Pancreas (tissue), 10 donors: ENCODE results near the gene GET4. TPM values are rescaled to one million over a fixed set of nuclear protein-coding genes. Genes with fewer than 3 reads are reported as not detected.

Source experiments
- ATAC-seq, 4 donors: fragments of 200-7000 bp; cut with Tn5 transposase; one replicate each; pipeline versions ENCODE4 v1.8.0 to v1.9.1; 2020; ENCODE audit warnings: mild to moderate bottlenecking in 4 of 4, moderate library complexity in 4 of 4
- DNase-seq, 6 donors: peaks; one replicate each; pipeline ENCODE4 v3.0.0-alpha.2; 2020
- FAIRE-seq: peaks from 2 replicates; lab custom pipeline; 2012; peaks lifted over from hg19 to GRCh38; lab: Jason Lieb, UNC
- H3K27ac ChIP-seq, 4 donors: fragments of 200-600 bp; sonication (generic); 1 replicate in 3 of 4; 2 replicates in 1 of 4; pipeline versions ENCODE4 v1.5.0 to v1.8.0; 2020
- H3K27me3 ChIP-seq, 4 donors: fragments of 200-600 bp; one replicate each; pipeline ENCODE4 v1.8.0; 2021
- H3K36me3 ChIP-seq, 3 donors: fragments of 200-600 bp; sonication (generic) in 1 of 3; one replicate each; pipeline versions ENCODE4 v1.5.0 to v1.8.0; 2020 to 2021
- H3K4me1 ChIP-seq, 3 donors: fragments of 200-600 bp; one replicate each; pipeline ENCODE4 v1.8.0; 2021
- H3K4me3 ChIP-seq, 4 donors: fragments of 200-600 bp; sonication (generic) in 2 of 4; one replicate each; pipeline versions ENCODE4 v1.5.0 to v1.8.0; 2020 to 2021
- H3K9me3 ChIP-seq, 4 donors: fragments of 200-600 bp; one replicate each; pipeline ENCODE4 v1.8.0; 2021
- WGBS, 2 donors: extraction: QIAGEN DNeasy Blood & Tissue Kit; methylation state at CpG; one replicate each; pipeline ENCODE4 v1.1.7; 2013; 5-methylcytosine and 5-hydroxymethylcytosine counted together
- intact Hi-C, 3 donors: fragments of 100-400 bp; cut with DNase I; formaldehyde crosslinking; loops; one replicate each; pipeline versions ENCODE4 v1.11.1 to v1.14.2; 2022
- polyA plus RNA-seq, 2 donors: library from polyadenylated mRNA; stranded (reverse); fragments of 200-250 nt; gene quantifications; one replicate each; pipeline ENCODE4 v1.2.3, GENCODE V29; 2013
- total RNA-seq, 6 donors: library from RNA; stranded (reverse); fragmentation: NEBNext Ultra II Directional in 4 of 6; extraction: Animal tissue kit (Norgen Biotek cat#: 25700) in 4 of 6; gene quantifications; one replicate each; pipeline versions ENCODE4 v1.2.1 to v1.2.4, GENCODE V29; 2021 to 2023
- TF ChIP-seq, protein P1 (sequence below), 4 donors: fragments of 200-600 bp; sonication (generic) in 3 of 4; IDR thresholded peaks; one replicate each; pipeline versions ENCODE4 v1.5.0 to v1.8.0; 2021; ENCODE audit warnings: antibody characterized with exemption in 4 of 4
- donor health status: healthy with polysubstance abuse.
- donor health status: DM: no; HTN: no; CAD: no; lungs with moderate emphysema.
- donor health status: DM: no; HTN: no; CAD: no.
- donor health status: control.
- donor health status: control.
- donor health status: Bipolar disorder and iron deficiency.
- donor health status: DM: yes; HTN: yes; CAD: no.
- donor health status: DM: no; HTN: no; CAD: no.
- donor health status: DM: no; HTN: no; CAD: no.
- donor health status: DM: yes; HTN: yes; CAD: no.

GET4 gene
- total and polyA plus RNA-seq, 8 donors, result 13.1 to 94.5 (median 21.4) TPM

DNA sequence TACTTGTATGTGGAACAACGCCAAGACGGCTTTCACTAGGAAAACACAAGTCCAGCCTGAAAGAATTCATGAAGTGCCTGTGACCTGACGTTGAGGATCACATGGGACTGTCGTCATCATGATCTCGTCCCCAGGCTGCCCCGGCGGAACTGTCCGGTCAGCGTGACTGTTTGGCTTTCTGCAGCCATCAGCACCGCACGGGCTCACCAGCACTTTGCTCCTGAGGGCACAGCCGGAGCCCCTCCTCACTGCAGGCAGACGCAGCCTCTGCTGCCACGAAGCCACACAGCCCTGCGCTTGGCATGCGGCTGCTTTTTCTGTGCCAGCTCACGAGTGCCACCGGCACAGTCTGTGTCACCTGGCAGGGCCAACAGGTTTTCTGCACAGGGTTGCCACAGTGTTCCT, 9.4 kb upstream of the GET4 start:
- H3K27ac ChIP-seq, result peak overlapping the region in 3 of 4 donors; percentile 5 to 46 (median 41)
- TF ChIP-seq, protein P1, sequence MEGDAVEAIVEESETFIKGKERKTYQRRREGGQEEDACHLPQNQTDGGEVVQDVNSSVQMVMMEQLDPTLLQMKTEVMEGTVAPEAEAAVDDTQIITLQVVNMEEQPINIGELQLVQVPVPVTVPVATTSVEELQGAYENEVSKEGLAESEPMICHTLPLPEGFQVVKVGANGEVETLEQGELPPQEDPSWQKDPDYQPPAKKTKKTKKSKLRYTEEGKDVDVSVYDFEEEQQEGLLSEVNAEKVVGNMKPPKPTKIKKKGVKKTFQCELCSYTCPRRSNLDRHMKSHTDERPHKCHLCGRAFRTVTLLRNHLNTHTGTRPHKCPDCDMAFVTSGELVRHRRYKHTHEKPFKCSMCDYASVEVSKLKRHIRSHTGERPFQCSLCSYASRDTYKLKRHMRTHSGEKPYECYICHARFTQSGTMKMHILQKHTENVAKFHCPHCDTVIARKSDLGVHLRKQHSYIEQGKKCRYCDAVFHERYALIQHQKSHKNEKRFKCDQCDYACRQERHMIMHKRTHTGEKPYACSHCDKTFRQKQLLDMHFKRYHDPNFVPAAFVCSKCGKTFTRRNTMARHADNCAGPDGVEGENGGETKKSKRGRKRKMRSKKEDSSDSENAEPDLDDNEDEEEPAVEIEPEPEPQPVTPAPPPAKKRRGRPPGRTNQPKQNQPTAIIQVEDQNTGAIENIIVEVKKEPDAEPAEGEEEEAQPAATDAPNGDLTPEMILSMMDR (IDR thresholded peaks at IDR 0.05), result no peak

DNA sequence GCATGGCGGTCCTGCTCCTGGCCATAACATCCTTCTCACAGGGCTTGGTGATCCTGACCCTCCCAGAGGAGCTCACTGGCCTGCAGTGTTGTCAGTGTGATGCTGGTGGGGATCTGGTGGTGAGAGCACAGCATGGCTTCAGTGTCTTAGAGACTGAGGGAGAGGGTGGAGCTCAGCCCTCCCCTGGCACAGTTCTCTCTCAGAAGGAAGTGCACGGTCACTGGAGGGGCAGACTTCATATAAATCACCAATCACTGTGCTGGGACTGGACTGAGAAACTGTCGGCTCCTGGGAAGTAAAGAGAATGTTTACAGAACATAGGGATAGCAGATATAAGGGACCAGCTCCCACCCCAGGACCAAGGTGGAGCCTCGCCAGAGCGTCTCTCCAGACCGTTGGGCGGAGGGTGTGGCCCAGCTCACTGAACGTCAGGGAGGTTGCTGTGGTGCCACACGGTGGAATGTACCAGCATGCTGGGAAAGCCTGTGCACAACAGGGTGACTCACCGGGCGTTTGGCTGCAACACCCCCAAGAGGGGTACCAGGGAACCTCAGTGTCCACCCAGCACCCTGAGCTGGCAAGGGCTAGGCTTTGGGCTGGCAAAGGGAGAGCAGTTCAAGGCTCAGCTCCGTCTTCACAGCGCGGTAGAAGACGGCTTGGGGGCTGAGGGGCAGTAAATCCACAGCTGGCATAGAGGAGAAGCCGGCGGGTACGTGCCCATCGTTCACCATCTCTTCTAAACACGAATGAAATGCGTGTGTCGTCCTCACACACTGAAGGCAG, 8.8 kb upstream of the GET4 start:
- Histone ChIP-seq H3K9me3 (no peaks in the 10 kb centered on the region), H3K27me3 (no peaks in the 10 kb centered on the region), H3K36me3 (peaks cover 2 to 39% (median 2%) of the 10 kb centered on the region in 3 donors), H3K4me1 (no peaks in the 10 kb centered on the region), H3K27ac (peak overlapping the region in 3 of 4 donors; percentile 5 to 46 (median 41)), H3K4me3 (no peak overlapping the region)
- 88 to 90% methylated on average over 22 of the region's 22 CpGs for WGBS, 2 donors
- intact Hi-C loops, result loop anchor here in 2 of 3 donors (5.0 to 10.0 kb wide), 2 partner anchors 80 to 543 kb away; no protein-coding TSS in a partner anchor
- DNase-seq (peak in 2 of 6 donors; percentile 37 to 64), ATAC-seq (peak in 3 of 4 donors; percentile 52 to 65 (median 65)), FAIRE-seq (no peak)
- TF ChIP-seq, protein P1 (IDR thresholded peaks at IDR 0.05), result no peak

More for the DNA sequence above, 9.4 kb upstream of the GET4 start:
- DNase-seq, result peak in 3 of 6 donors; percentile 31 to 77 (median 39)
- Histone ChIP-seq H3K4me1 (no peaks in the 10 kb centered on the region), H3K36me3 (peaks cover 0 to 38% (median 2%) of the 10 kb centered on the region in 3 donors), H3K4me3 (no peak overlapping the region), H3K27me3 (no peaks in the 10 kb centered on the region), H3K9me3 (no peaks in the 10 kb centered on the region)
- intact Hi-C loops, result loop anchor here in 2 of 3 donors (5.0 to 10.0 kb wide), 2 partner anchors 80 to 542 kb away; no protein-coding TSS in a partner anchor
- peak; percentile 8 to 77 (median 60) for ATAC-seq
- 79 to 80% methylated on average over 18 of the region's 18 CpGs for WGBS, 2 donors
- no peak for FAIRE-seq

DNA sequence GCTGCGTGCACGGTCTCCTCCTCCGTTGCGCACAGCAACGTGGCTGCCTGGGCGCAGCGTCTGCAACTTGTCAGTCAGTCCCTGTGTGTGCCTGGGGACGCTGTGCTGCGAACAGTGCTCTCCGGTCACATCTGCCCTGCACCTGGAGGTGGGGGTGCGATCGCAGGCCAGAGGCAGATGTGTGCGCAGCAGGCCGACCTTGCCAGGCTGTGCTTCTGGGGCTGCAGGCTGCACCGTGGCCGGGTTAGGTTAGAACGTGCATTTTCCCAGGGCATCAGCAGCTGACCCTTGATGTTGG, 8.2 kb upstream of the GET4 start:
- intact Hi-C loops, result loop anchor here in 2 of 3 donors (5.0 to 10.0 kb wide), 2 partner anchors 81 to 543 kb away; no protein-coding TSS in a partner anchor
- Histone ChIP-seq H3K4me3 (no peak overlapping the region), H3K4me1 (peaks cover 0 to under 1% (median 0%) of the 10 kb centered on the region in 3 donors), H3K36me3 (peaks cover 2 to 40% (median 2%) of the 10 kb centered on the region in 3 donors), H3K27ac (peak overlapping the region in 1 of 4 donors; percentile 46), H3K9me3 (no peaks in the 10 kb centered on the region), H3K27me3 (no peaks in the 10 kb centered on the region)
- FAIRE-seq (no peak), ATAC-seq (no peak), DNase-seq (peak in 2 of 6 donors; percentile 11 to 59)
- WGBS, 2 donors, result 95 to 97% methylated on average over 17 of the region's 17 CpGs
- TF ChIP-seq, protein P1 (IDR thresholded peaks at IDR 0.05), result no peak

DNA sequence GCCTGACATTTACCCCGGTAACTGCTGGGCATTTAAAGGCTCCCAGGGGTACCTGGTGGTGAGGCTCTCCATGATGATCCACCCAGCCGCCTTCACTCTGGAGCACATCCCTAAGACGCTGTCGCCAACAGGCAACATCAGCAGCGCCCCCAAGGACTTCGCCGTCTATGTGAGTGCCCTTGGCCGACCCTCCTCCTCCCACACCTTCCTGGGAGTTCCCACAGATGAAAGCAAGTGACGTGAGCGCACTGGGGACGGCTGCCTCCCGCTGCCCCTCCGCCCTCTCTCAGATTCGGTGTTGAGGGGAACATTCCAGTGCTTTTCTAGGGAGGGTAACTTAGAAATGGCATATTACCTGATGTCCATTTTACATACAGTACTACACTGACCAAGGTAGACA, 7.0 kb upstream of the GET4 start:
- Histone ChIP-seq H3K9me3 (no peaks in the 10 kb centered on the region), H3K4me3 (no peak overlapping the region), H3K27me3 (no peaks in the 10 kb centered on the region), H3K27ac (no peak overlapping the region), H3K4me1 (peaks cover 1 to 13% (median 9%) of the 10 kb centered on the region in 3 donors), H3K36me3 (peaks cover 0 to 40% (median 2%) of the 10 kb centered on the region in 3 donors)
- ATAC-seq, result no peak
- TF ChIP-seq, protein P1 (IDR thresholded peaks at IDR 0.05), result no peak
- 89 to 90% methylated on average over 14 of the region's 14 CpGs for WGBS, 2 donors
- FAIRE-seq, result no peak
- peak in 2 of 6 donors; percentile 13 to 50 for DNase-seq
- intact Hi-C loops, result loop anchor here in 2 of 3 donors (5.0 to 10.0 kb wide), 2 partner anchors 82 to 545 kb away; no protein-coding TSS in a partner anchor
